Liver (tissue), 9 donors: ENCODE data around the gene HVCN1. TPM values are rescaled to one million over a fixed set of nuclear protein-coding genes. Genes with fewer than 3 reads are reported as not detected.
"Not testable (repeated sequence)": the region's sequence is repeated elsewhere in the genome, so short reads cannot be mapped to it uniquely, and the experiment has no call there.

Experiments
- DNase-seq: peaks from one replicate; pipeline ENCODE4 v3.0.0-alpha.2; 2017; ENCODE audit warnings: low spot score
- H3K27ac ChIP-seq, 2 donors: one replicate each; pipeline ENCODE4 v1.7.0; 2013; ENCODE audit warnings: inconsistent platforms in 2 of 2, low read length in 2 of 2, control low read depth in 1 of 2, low read depth in 1 of 2, mild to moderate bottlenecking in 1 of 2
- H3K27me3 ChIP-seq, 4 donors: one replicate each; pipeline versions ENCODE4 v1.6.1 to v1.7.0; 2013; ENCODE audit warnings: low read length in 3 of 4, inconsistent platforms in 1 of 4, mild to moderate bottlenecking in 1 of 4, moderate library complexity in 1 of 4; ENCODE audit not compliant: control insufficient read depth in 4 of 4, insufficient read depth in 4 of 4
- H3K36me3 ChIP-seq, 4 donors: one replicate each; pipeline versions ENCODE4 v1.6.1 to v1.7.0; 2013; ENCODE audit warnings: low read length in 3 of 4, mild to moderate bottlenecking in 3 of 4, low read depth in 1 of 4, moderate library complexity in 1 of 4; ENCODE audit not compliant: control insufficient read depth in 4 of 4, insufficient read depth in 3 of 4
- H3K4me1 ChIP-seq, 4 donors: one replicate each; pipeline versions ENCODE4 v1.6.1 to v1.7.0; 2013; ENCODE audit warnings: low read length in 3 of 4, mild to moderate bottlenecking in 3 of 4, moderate library complexity in 1 of 4; ENCODE audit not compliant: control insufficient read depth in 4 of 4, insufficient read depth in 4 of 4
- H3K4me3 ChIP-seq, 3 donors: one replicate each; pipeline versions ENCODE4 v1.6.1 to v1.7.0; 2013; ENCODE audit warnings: low read length in 3 of 3, control low read depth in 1 of 3, low read depth in 1 of 3, mild to moderate bottlenecking in 1 of 3
- H3K9ac ChIP-seq, 2 donors: one replicate each; pipeline ENCODE4 v1.7.0; 2013; ENCODE audit warnings: low read length in 2 of 2, mild to moderate bottlenecking in 2 of 2, moderate library complexity in 2 of 2, control low read depth in 1 of 2, low read depth in 1 of 2
- H3K9me3 ChIP-seq, 4 donors: one replicate each; pipeline versions ENCODE4 v1.6.1 to v1.7.0; 2013; ENCODE audit warnings: low read length in 3 of 4; ENCODE audit not compliant: control insufficient read depth in 4 of 4
- ATF3 ChIP-seq: IDR thresholded peaks from 2 replicates; pipeline ENCODE4 v1.6.1; 2016; ENCODE audit warnings: antibody characterized with exemption
- CTCF ChIP-seq: fragments of 150-350 bp; IDR thresholded peaks from 2 replicates; pipeline ENCODE4 v1.5.1; 2017; ENCODE audit warnings: improper control_type of control experiment, low read depth, low read length; ENCODE audit not compliant: missing input control
- EGR1 ChIP-seq, 2 donors: IDR thresholded peaks; 2 replicates each; pipeline ENCODE4 v1.6.1; 2016 to 2018; ENCODE audit warnings: antibody characterized with exemption in 2 of 2, low read depth in 2 of 2
- FOXA2 ChIP-seq: IDR thresholded peaks from 2 replicates; pipeline ENCODE4 v1.6.1; 2016; ENCODE audit warnings: antibody characterized with exemption
- GABPA ChIP-seq, 2 donors: IDR thresholded peaks in 1 of 2; conservative IDR thresholded peaks in 1 of 2; 2 replicates each; pipeline ENCODE4 v1.6.1; 2016; ENCODE audit warnings: antibody characterized with exemption in 2 of 2, mild to moderate bottlenecking in 1 of 2, moderate library complexity in 1 of 2
- HNF4A ChIP-seq, 2 donors: conservative IDR thresholded peaks; 2 replicates each; pipeline ENCODE4 v1.6.1; 2016; ENCODE audit warnings: antibody characterized with exemption in 2 of 2, mild to moderate bottlenecking in 2 of 2
- HNF4G ChIP-seq: IDR thresholded peaks from 2 replicates; pipeline ENCODE4 v1.6.1; 2016; ENCODE audit warnings: antibody characterized with exemption
- JUND ChIP-seq, 2 donors: IDR thresholded peaks; 2 replicates each; pipeline ENCODE4 v1.6.1; 2016; ENCODE audit warnings: antibody characterized with exemption in 2 of 2
- MAX ChIP-seq: IDR thresholded peaks from 2 replicates; pipeline ENCODE4 v1.6.1; 2016; ENCODE audit warnings: antibody characterized with exemption
- NR2F2 ChIP-seq: IDR thresholded peaks from 2 replicates; pipeline ENCODE4 v1.6.1; 2016; ENCODE audit warnings: antibody characterized with exemption
- REST ChIP-seq: IDR thresholded peaks from 2 replicates; pipeline ENCODE4 v1.6.1; 2016; ENCODE audit warnings: antibody characterized with exemption, mild to moderate bottlenecking
- RXRA ChIP-seq, 2 donors: IDR thresholded peaks; 2 replicates each; pipeline ENCODE4 v1.6.1; 2017 to 2018; ENCODE audit warnings: antibody characterized with exemption in 2 of 2, mild to moderate bottlenecking in 1 of 2
- SP1 ChIP-seq: IDR thresholded peaks from 2 replicates; pipeline ENCODE4 v1.6.1; 2018; ENCODE audit warnings: antibody characterized with exemption, mild to moderate bottlenecking
- TAF1 ChIP-seq: conservative IDR thresholded peaks from 2 replicates; pipeline ENCODE4 v1.6.1; 2016; ENCODE audit warnings: antibody characterized with exemption, mild to moderate bottlenecking
- YY1 ChIP-seq: IDR thresholded peaks from 2 replicates; pipeline ENCODE4 v1.6.1; 2016; ENCODE audit warnings: antibody characterized with exemption, mild to moderate bottlenecking
- WGBS: extraction: QIAGEN DNeasy Blood & Tissue Kit; methylation state at CpG from one replicate; pipeline ENCODE4 v1.1.7; 2013; 5-methylcytosine and 5-hydroxymethylcytosine counted together
- polyA plus RNA-seq, 2 donors: library from polyadenylated mRNA; stranded (reverse) in 1 of 2; unstranded in 1 of 2; fragments of 200-250 nt in 1 of 2; fragments of >200 nt in 1 of 2; fragmentation: Nextera tagmentation in 1 of 2; extraction: Ambion mirVana in 1 of 2; gene quantifications; one replicate each; pipeline versions ENCODE4 v1.2.1 to v1.2.3, GENCODE V29; 2013 to 2015
- total RNA-seq, 2 donors: library from RNA; depleted of rRNA; stranded (reverse); fragments of >200 nt; gene quantifications; one replicate each; pipeline ENCODE4 v1.2.3, GENCODE V29; 2014
- donor health status: healthy.
- donor health status: healthy.
- donor health status: healthy.
- donor health status: healthy.
- donor health status: healthy.

The HVCN1 gene
- 1 to 10 TPM; 2.6 to 5.4 TPM for total RNA-seq
- polyA plus RNA-seq = 1 to 10 TPM; 1.8 to 2.3 TPM

- Histone ChIP-seq H3K36me3 (no peaks in the 10 kb centered on the region), H3K27me3 (peaks cover 0 to 3% (median 1%) of the 10 kb centered on the region in 4 donors), H3K4me3 (peak within 1 kb of the TSS; percentile 42 to 63 (median 55)), H3K9me3 (peaks cover 0 to 3% (median 0%) of the 10 kb centered on the region in 4 donors), H3K9ac (peak within 1 kb of the TSS in 1 of 2 donors; percentile 69), H3K27ac (peak within 1 kb of the TSS; percentile 6 to 38), H3K4me1 (peaks cover 5 to 12% (median 7%) of the 10 kb centered on the region in 4 donors)
- no peak for TF ChIP-seq EGR1 (IDR thresholded peaks at IDR 0.05; ENCODE audit: low read depth in 2 of 2)
- no peak for TF ChIP-seq MAX
- no peak for TF ChIP-seq TAF1
- no peak for TF ChIP-seq YY1
- TF ChIP-seq GABPA (IDR thresholded peaks at IDR 0.05 in 1 of 2, conservative IDR thresholded peaks at IDR 0.05 in 1 of 2) = no peak
- no peak for TF ChIP-seq RXRA (IDR thresholded peaks at IDR 0.05)
- no peak for TF ChIP-seq ATF3
- TF ChIP-seq SP1 = no peak
- TF ChIP-seq HNF4G = no peak
- peak; percentile 47 for DNase-seq
- 6% methylated on average over 64 of the region's 64 CpGs for WGBS
These were observed at the start of gene HVCN1 for GRCh38 chr12:110688446-110689280. TSS of gene HVCN1 (minus strand) at chr12:110689115. CDS start at chr12:110683245, 5,870 bp downstream.

GRCh38 chr12:110737532-110737931, 48.6 kb upstream of the HVCN1 start:
- no peak for DNase-seq
- no peak for TF ChIP-seq HNF4A (conservative IDR thresholded peaks at IDR 0.05)
- peaks cover 3 to 71% (median 48%) of the 10 kb centered on the region in 4 donors for H3K4me1 ChIP-seq
- H3K4me3 ChIP-seq = no peak overlapping the region
- no peaks in the 10 kb centered on the region for H3K9me3 ChIP-seq
- WGBS = 85% methylated on average over 3 of the region's 3 CpGs
- no peak overlapping the region for H3K27ac ChIP-seq
- no peaks in the 10 kb centered on the region for H3K27me3 ChIP-seq
- no peaks in the 10 kb centered on the region for H3K36me3 ChIP-seq
- H3K9ac ChIP-seq = no peak overlapping the region

- H3K27me3 ChIP-seq, H3K9me3 ChIP-seq, DNase-seq, H3K36me3 ChIP-seq, H3K9ac ChIP-seq, H3K27ac ChIP-seq, H3K4me3 ChIP-seq: not testable (repeated sequence)
- H3K4me1 ChIP-seq = peaks cover 6 to 75% (median 53%) of the 10 kb centered on the region in 4 donors
- 78% methylated on average over 5 of the region's 5 CpGs for WGBS
These were observed 48.1 kb upstream of the HVCN1 start for GRCh38 chr12:110737016-110737415.

- Histone ChIP-seq H3K27me3 (no peaks in the 10 kb centered on the region), H3K9ac (no peak overlapping the region), H3K36me3 (peaks cover 0 to 18% (median 13%) of the 10 kb centered on the region in 4 donors), H3K4me3 (no peak overlapping the region), H3K27ac (peak overlapping the region; percentile 36 to 62), H3K9me3 (no peaks in the 10 kb centered on the region), H3K4me1 (peaks cover 12 to 60% (median 39%) of the 10 kb centered on the region in 4 donors)
- WGBS = 18% methylated on average over 1 of the region's 1 CpG
- no peak for DNase-seq
- TF ChIP-seq CTCF (no peak), TAF1 (no peak), HNF4G (no peak), HNF4A (conservative IDR thresholded peaks at IDR 0.05) (no peak), SP1 (no peak), NR2F2 (no peak), JUND (IDR thresholded peaks at IDR 0.05) (no peak), ATF3 (no peak), GABPA (IDR thresholded peaks at IDR 0.05 in 1 of 2, conservative IDR thresholded peaks at IDR 0.05 in 1 of 2) (no peak), REST (no peak), RXRA (IDR thresholded peaks at IDR 0.05) (no peak), EGR1 (IDR thresholded peaks at IDR 0.05; ENCODE audit: low read depth in 2 of 2) (no peak), FOXA2 (no peak), YY1 (no peak)
These were observed 45.0 kb upstream of the HVCN1 start for GRCh38 chr12:110733900-110734299.
